ENCODE measurements around the gene RBM12.

DNA sequence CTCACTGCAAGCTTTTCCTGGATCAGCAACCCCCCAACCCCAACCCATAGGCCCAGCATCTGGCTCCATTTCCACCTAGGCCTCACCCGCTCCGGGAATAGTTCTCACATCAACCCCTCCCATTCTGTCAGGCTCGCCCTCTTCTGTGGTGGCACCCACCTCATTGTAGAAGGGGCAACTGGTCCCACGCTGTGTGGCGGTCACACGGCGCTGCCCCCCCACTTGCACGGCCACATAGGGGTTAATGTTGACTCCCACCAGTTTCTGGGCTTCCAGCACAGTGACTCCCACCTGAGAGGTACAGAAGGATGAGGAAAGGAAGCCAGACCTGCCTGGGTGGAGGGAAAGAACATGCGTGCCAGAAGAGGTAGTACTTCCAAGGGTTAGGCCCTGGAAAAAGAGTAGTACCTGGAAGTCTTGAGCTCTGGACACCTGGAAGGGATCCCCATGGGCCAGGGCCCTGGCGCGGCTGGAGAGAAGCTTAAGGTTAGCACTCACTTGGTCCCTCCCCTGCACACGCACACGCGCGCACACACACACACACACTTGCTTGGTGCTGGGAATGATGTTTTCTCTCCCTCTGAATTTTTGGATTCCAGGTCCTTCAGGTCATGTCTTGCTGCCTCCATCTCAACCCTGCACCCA lies 61.7 kb downstream of the RBM12 start:
- TF ChIP-seq CTCF (IDR thresholded peaks at IDR 0.05) (no peak), EZH2 (IDR thresholded peaks at IDR 0.05; ENCODE audit: borderline replicate concordance, insufficient read depth, low read depth, low read length, poor library complexity, severe bottlenecking) (no peak)
